NCI-H1105 treated with DMSO at 0.1 percent for 48 hours (cell line): ENCODE data around the gene ZNG1F.
"Not testable (repeated sequence)": the region's sequence is repeated elsewhere in the genome, so short reads cannot be mapped to it uniquely, and the experiment has no call there.

Source experiments
- DNase-seq: peaks from one replicate; lab custom pipeline; 2025; lab: John Stamatoyannopoulos, UW

The ZNG1F gene

GRCh38 chr9:41086215-41086614 is 102.9 kb downstream of the ZNG1F start:
- DNase-seq = not testable (repeated sequence)

- not testable (repeated sequence) for DNase-seq
These were observed 106.8 kb downstream of the ZNG1F start for GRCh38 chr9:41082358-41082757.
